GM23338 (cell line): Measurements from ENCODE around the gene ZNF740.

Experiments
- CREB1 ChIP-seq: fragments of 250-450 bp; sonication (Bioruptor Pico); IDR thresholded peaks from 2 replicates; pipeline ENCODE4 v1.5.0; 2020; ENCODE audit warnings: low read depth, mild to moderate bottlenecking, moderate library complexity
- CTCF ChIP-seq, 2 experiments: fragments of 200-600 bp in 1 of 2; sonication (generic) in 1 of 2; conservative IDR thresholded peaks; 2 replicates each; pipeline versions ENCODE4 v1.5.1 to v1.6.1; 2016 to 2017; ENCODE audit warnings: antibody characterized with exemption in 2 of 2, low read depth in 2 of 2, mild to moderate bottlenecking in 2 of 2, moderate library complexity in 1 of 2
- ETS1 ChIP-seq: IDR thresholded peaks from 2 replicates; pipeline ENCODE4 v1.6.1; 2016; ENCODE audit warnings: antibody characterized with exemption
- EZH2 ChIP-seq: fragments of 200-600 bp; sonication (generic); IDR thresholded peaks from one replicate; pipeline ENCODE4 v1.8.0; 2017; ENCODE audit warnings: antibody characterized with exemption, mild to moderate bottlenecking, low read depth; ENCODE audit not compliant: unreplicated experiment
- EZH2phosphoT487 ChIP-seq: fragments of 200-600 bp; sonication (generic); IDR thresholded peaks from one replicate; pipeline ENCODE4 v1.8.1; 2018; ENCODE audit warnings: antibody characterized with exemption; ENCODE audit not compliant: unreplicated experiment
- JUNB ChIP-seq: IDR thresholded peaks from one replicate; pipeline ENCODE4 v1.6.1; 2016; ENCODE audit warnings: antibody characterized with exemption; ENCODE audit not compliant: unreplicated experiment
- POLR2AphosphoS5 ChIP-seq: IDR thresholded peaks from 2 replicates; pipeline ENCODE4 v1.6.1; 2016; ENCODE audit warnings: antibody characterized with exemption, low read depth
- REST ChIP-seq: IDR thresholded peaks from one replicate; pipeline ENCODE4 v1.6.1; 2018; ENCODE audit warnings: antibody characterized with exemption; ENCODE audit not compliant: unreplicated experiment
- STAT1 ChIP-seq: IDR thresholded peaks from one replicate; pipeline ENCODE4 v1.6.1; 2016; ENCODE audit warnings: antibody characterized with exemption; ENCODE audit not compliant: unreplicated experiment
- ZNF114 ChIP-seq: fragments of 250-450 bp; sonication (Bioruptor Pico); IDR thresholded peaks from 2 replicates; pipeline ENCODE4 v1.5.0; 2020; ENCODE audit warnings: mild to moderate bottlenecking, moderate library complexity
- ZNF331 ChIP-seq: fragments of 250-450 bp; sonication (Bioruptor Pico); IDR thresholded peaks from 2 replicates; pipeline ENCODE4 v1.5.0; 2020; ENCODE audit warnings: low read depth, mild to moderate bottlenecking, moderate library complexity

GRCh38 chr12:53231921-53232645 is 51.6 kb downstream of the ZNF740 start, which contains the start of gene RARG:
- no peak for TF ChIP-seq POLR2AphosphoS5
- TF ChIP-seq EZH2: no peak
- no peak; a peak in 1 of 4 replicates for TF ChIP-seq CTCF (conservative IDR thresholded peaks at IDR 0.05; ENCODE audit: low read depth in 2 of 2)
- TF ChIP-seq REST: no peak
- TF ChIP-seq EZH2phosphoT487: no peak
- no peak for TF ChIP-seq ZNF331
- TF ChIP-seq STAT1: no peak
- no peak for TF ChIP-seq CREB1 (CRISPR knock-in tag)
- TF ChIP-seq JUNB: no peak
- no peak for TF ChIP-seq ZNF114 (CRISPR knock-in tag)
- no peak for TF ChIP-seq ETS1
